Stomach (tissue), 9 donors: ENCODE measurements around the gene SLC8A3. TPM values are rescaled to one million over a fixed set of nuclear protein-coding genes. Genes with fewer than 3 reads are reported as not detected.

Experiments used
- DNase-seq, 2 donors: peaks; one replicate each; pipeline versions ENCODE4 v3.0.0 to v3.0.0-alpha.2; 2013 to 2019
- H3K27ac ChIP-seq, 5 donors: fragments of 200-600 bp in 4 of 5; sonication (generic) in 4 of 5; one replicate each; pipeline ENCODE4 v1.5.1; 2013 to 2019; ENCODE audit warnings: mild to moderate bottlenecking in 1 of 5, moderate library complexity in 1 of 5
- H3K27me3 ChIP-seq, 3 donors: fragments of 200-600 bp; sonication (generic); one replicate each; pipeline ENCODE4 v1.5.1; 2017 to 2019; ENCODE audit warnings: mixed run types in 1 of 3
- H3K36me3 ChIP-seq, 4 donors: fragments of 200-600 bp; sonication (generic); 1 replicate in 3 of 4; 2 replicates in 1 of 4; pipeline ENCODE4 v1.5.1; 2016 to 2019
- H3K4me1 ChIP-seq, 4 donors: fragments of 200-600 bp; sonication (generic); one replicate each; pipeline ENCODE4 v1.5.1; 2016 to 2019
- H3K4me3 ChIP-seq, 4 donors: fragments of 200-600 bp; sonication (generic) in 3 of 4; one replicate each; pipeline ENCODE4 v1.5.1; 2016 to 2019; ENCODE audit warnings: mild to moderate bottlenecking in 1 of 4
- H3K9me3 ChIP-seq, 4 donors: fragments of 200-600 bp; sonication (generic); one replicate each; pipeline ENCODE4 v1.5.1; 2016 to 2019
- CTCF ChIP-seq, 7 experiments: fragments of 450-650 bp in 4 of 7; fragments of 200-600 bp in 3 of 7; sonication (generic) in 3 of 7; IDR thresholded peaks; one replicate each; pipeline ENCODE4 v1.5.1; 2016 to 2019; ENCODE audit warnings: antibody characterized with exemption in 7 of 7, control low read depth in 2 of 7, mild to moderate bottlenecking in 1 of 7
- EP300 ChIP-seq: sonication (generic); formaldehyde crosslinking; IDR thresholded peaks from one replicate; pipeline ENCODE4 v1.6.1; 2017; ENCODE audit warnings: antibody characterized with exemption
- POLR2A ChIP-seq, 4 donors: fragments of 450-650 bp; IDR thresholded peaks; one replicate each; pipeline ENCODE4 v1.6.1; 2016; ENCODE audit warnings: antibody characterized with exemption in 4 of 4, control low read depth in 2 of 4, mild to moderate bottlenecking in 1 of 4, moderate library complexity in 1 of 4
- POLR2AphosphoS5 ChIP-seq, 3 donors: sonication (generic); formaldehyde crosslinking; IDR thresholded peaks; one replicate each; pipeline ENCODE4 v1.6.1; 2016; ENCODE audit warnings: antibody characterized with exemption in 3 of 3
- WGBS, 5 donors: extraction: QIAGEN DNeasy Blood & Tissue Kit in 3 of 5; methylation state at CpG; one replicate each; pipeline versions ENCODE4 v1.1.5 to v1.1.7; 2013 to 2018; 5-methylcytosine and 5-hydroxymethylcytosine counted together
- intact Hi-C: fragments of 100-400 bp; cut with DNase I; formaldehyde crosslinking; loops from one replicate; pipeline ENCODE4 v1.15.1; 2023; ENCODE audit warnings: low total_unique reads
- polyA plus RNA-seq, 3 donors: library from polyadenylated mRNA; stranded (reverse); fragments of 200-250 nt; gene quantifications; one replicate each; pipeline ENCODE4 v1.2.3, GENCODE V29; 2013
- total RNA-seq, 5 donors: library from RNA; depleted of rRNA; stranded (reverse); fragments of >200 nt; gene quantifications; one replicate each; pipeline versions ENCODE4 v1.1.0 to v1.2.3, GENCODE V29; 2014 to 2016
- donor health status: healthy with polysubstance abuse.
- donor health status: Bipolar disorder and iron deficiency.
- donor health status: healthy.

Gene SLC8A3
- total and polyA plus RNA-seq, 8 donors: 0.03 to 2.4 (median 0.87) TPM; not detected in 1

- Histone ChIP-seq H3K36me3 (no peaks in the 10 kb centered on the region), H3K27me3 (no peaks in the 10 kb centered on the region), H3K4me3 (no peak overlapping the region), H3K9me3 (no peaks in the 10 kb centered on the region), H3K4me1 (no peaks in the 10 kb centered on the region), H3K27ac (no peak overlapping the region)
- WGBS, 5 donors: 32 to 49% (median 33%) methylated on average over 3 of the region's 3 CpGs
- TF ChIP-seq EP300 (no peak), POLR2A (IDR thresholded peaks at IDR 0.05) (no peak), CTCF (IDR thresholded peaks at IDR 0.05) (no peak), POLR2AphosphoS5 (IDR thresholded peaks at IDR 0.05) (no peak)
- no peak for DNase-seq
- intact Hi-C loops: no loop called here
Measured at GRCh38 chr14:70213721-70214282, 25.1 kb upstream of the SLC8A3 start.

GRCh38 chr14:70212752-70213151 is 24.0 kb upstream of the SLC8A3 start:
- no peak for TF ChIP-seq CTCF (IDR thresholded peaks at IDR 0.05)
- DNase-seq: peak in 1 of 2 donors; percentile 3
- H3K27ac ChIP-seq: no peak overlapping the region
- H3K36me3 ChIP-seq: no peaks in the 10 kb centered on the region
- H3K4me1 ChIP-seq: no peaks in the 10 kb centered on the region
- no peak overlapping the region for H3K4me3 ChIP-seq
- 42 to 64% (median 46%) methylated on average over 1 of the region's 1 CpG for WGBS, 5 donors
- no peaks in the 10 kb centered on the region for H3K9me3 ChIP-seq
- no peaks in the 10 kb centered on the region for H3K27me3 ChIP-seq
- intact Hi-C loops: no loop called here

DNA sequence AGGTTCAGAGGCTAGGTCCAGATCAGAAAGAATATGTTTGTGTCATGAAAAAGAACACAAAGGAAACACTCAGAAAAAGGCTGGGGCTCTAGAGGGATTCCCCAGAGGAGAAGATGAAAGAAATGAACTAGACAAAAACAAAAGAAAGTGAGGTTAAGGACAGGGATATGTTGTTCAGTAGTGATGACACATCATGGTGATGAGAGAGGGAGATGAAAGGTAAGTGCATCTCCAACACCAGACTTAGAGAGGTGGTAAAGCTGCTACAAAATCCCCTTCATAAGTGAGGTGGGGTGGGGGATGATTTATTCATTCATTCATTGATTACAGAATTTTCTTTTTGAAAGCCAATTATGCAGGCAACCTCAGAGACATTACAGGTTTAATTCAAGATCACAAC is 19.6 kb upstream of the SLC8A3 start:
- H3K27ac ChIP-seq: no peak overlapping the region
- H3K4me1 ChIP-seq: no peaks in the 10 kb centered on the region
- no peaks in the 10 kb centered on the region for H3K9me3 ChIP-seq
- H3K4me3 ChIP-seq: no peak overlapping the region
- no peaks in the 10 kb centered on the region for H3K36me3 ChIP-seq
- DNase-seq: no peak
- TF ChIP-seq POLR2AphosphoS5 (IDR thresholded peaks at IDR 0.05): no peak
- TF ChIP-seq EP300: no peak
- no peak for TF ChIP-seq CTCF (IDR thresholded peaks at IDR 0.05)
- no peak for TF ChIP-seq POLR2A (IDR thresholded peaks at IDR 0.05)
- H3K27me3 ChIP-seq: peaks cover 0 to 7% (median 0%) of the 10 kb centered on the region in 3 donors
- intact Hi-C loops: no loop called here

DNA sequence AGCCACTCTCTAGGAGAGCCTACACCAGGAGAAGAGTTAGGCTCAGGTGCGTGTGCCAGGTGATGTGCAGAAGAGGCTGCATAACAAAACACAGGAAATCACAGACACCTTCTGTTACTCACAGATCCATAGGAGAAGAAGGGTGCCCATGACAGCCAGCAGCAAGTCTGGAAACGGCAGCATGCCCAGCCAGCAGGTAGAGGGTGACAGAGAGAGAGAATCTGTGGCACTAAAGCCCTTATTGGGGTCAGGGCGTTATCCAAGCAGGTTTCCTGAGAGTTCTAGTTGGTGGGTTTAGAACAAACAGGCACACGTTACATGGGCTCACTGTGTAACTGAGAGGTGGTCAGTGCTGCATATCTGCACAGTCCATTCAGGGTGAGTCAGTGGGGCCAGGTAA is 14.9 kb upstream of the SLC8A3 start:
- intact Hi-C loops: no loop called here
- no peaks in the 10 kb centered on the region for H3K36me3 ChIP-seq

DNA sequence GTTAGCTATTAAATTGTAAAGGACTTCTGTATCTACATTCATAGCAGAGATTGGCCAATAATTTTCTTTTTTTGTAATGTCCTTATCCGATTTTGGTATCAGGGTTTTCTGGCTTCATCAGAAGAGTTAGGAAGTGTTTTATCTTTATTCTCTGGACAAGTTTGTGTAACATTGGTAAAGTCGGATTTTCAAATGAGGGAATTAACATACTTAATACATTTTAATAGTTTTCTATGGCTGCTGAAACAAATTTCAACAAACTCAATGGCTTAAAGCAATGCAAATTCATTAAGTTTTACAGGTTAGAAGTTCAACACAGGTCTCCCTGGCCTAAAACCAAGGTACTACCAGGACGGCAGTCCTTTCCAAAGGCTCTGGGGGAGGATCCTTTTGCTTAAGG is 13.2 kb upstream of the SLC8A3 start:
- 75 to 83% (median 79%) methylated on average over 3 of the region's 3 CpGs for WGBS, 5 donors
- no peak for DNase-seq
- H3K27ac ChIP-seq: no peak overlapping the region
- H3K36me3 ChIP-seq: no peaks in the 10 kb centered on the region
- intact Hi-C loops: no loop called here
- no peaks in the 10 kb centered on the region for H3K4me1 ChIP-seq
- peaks cover 0 to 12% (median 0%) of the 10 kb centered on the region in 3 donors for H3K27me3 ChIP-seq
- TF ChIP-seq EP300 (no peak), CTCF (IDR thresholded peaks at IDR 0.05) (no peak), POLR2AphosphoS5 (IDR thresholded peaks at IDR 0.05) (no peak), POLR2A (IDR thresholded peaks at IDR 0.05) (no peak)
- H3K9me3 ChIP-seq: no peaks in the 10 kb centered on the region
- no peak overlapping the region for H3K4me3 ChIP-seq

More for the DNA sequence above, 14.9 kb upstream of the SLC8A3 start:
- no peak overlapping the region for H3K4me3 ChIP-seq
- H3K27ac ChIP-seq: no peak overlapping the region
- H3K27me3 ChIP-seq: peaks cover 0 to 12% (median 0%) of the 10 kb centered on the region in 3 donors
- TF ChIP-seq EP300: no peak
- no peak for TF ChIP-seq POLR2A (IDR thresholded peaks at IDR 0.05)
- H3K9me3 ChIP-seq: no peaks in the 10 kb centered on the region
- 75 to 81% (median 76%) methylated on average over 4 of the region's 4 CpGs for WGBS, 5 donors
- H3K4me1 ChIP-seq: no peaks in the 10 kb centered on the region
- no peak for DNase-seq
